ENCODE measurements around the gene TFRC.
"Not testable (repeated sequence)": the region's sequence is repeated elsewhere in the genome, so short reads cannot be mapped to it uniquely, and the experiment has no call there.

Gene TFRC
- 98.7 to 296 (median 135) reads per million in 4 experiments for total RNA-seq

DNA sequence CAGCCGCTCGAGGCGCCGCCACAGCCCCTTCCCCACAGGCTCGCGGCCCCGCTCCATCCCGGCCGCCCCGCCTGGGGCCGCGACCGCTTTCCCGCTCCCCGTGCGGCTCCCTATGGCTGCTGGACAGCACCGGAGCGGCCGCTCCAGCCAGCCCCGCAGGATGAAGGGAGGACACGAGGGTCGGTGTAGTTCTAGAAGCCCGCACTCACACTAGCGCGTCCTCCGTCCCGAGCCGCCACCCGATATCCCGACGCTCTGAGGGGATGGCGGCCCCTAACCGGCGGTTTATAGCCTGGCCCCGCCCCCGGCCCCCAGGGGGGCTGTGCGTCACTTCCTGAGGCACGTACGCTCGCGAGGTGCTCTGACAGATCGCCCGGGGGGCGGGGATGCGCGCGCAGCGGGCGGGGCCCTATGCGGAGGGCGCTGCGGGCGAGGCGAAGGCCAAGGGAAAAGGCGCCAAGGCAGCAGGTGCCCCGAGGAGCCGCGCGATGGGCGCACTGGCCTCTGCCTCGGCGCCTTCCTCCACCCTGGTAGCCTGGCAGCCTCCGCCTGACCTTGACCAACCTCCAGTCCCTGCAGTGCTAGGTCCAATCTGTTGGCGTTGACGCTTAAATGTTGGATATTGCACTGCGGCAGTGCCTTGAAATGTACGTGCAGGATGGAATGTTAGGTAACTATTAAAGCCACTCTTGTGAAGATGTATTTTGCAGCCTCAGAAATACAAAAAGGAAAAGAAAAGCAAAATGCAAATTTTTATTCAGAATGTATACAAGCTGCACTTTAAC, at the start of gene TFRC:
Gene TFRC (minus strand): TSS at position 257 of the 785 bp plus-strand sequence. CDS start 4,991 bp downstream, outside the sequence.
- peak; percentile 94 for DNase-seq

GRCh38 chr3:196128172-196128843, 46.4 kb upstream of the TFRC start:
- no peak for DNase-seq

DNA sequence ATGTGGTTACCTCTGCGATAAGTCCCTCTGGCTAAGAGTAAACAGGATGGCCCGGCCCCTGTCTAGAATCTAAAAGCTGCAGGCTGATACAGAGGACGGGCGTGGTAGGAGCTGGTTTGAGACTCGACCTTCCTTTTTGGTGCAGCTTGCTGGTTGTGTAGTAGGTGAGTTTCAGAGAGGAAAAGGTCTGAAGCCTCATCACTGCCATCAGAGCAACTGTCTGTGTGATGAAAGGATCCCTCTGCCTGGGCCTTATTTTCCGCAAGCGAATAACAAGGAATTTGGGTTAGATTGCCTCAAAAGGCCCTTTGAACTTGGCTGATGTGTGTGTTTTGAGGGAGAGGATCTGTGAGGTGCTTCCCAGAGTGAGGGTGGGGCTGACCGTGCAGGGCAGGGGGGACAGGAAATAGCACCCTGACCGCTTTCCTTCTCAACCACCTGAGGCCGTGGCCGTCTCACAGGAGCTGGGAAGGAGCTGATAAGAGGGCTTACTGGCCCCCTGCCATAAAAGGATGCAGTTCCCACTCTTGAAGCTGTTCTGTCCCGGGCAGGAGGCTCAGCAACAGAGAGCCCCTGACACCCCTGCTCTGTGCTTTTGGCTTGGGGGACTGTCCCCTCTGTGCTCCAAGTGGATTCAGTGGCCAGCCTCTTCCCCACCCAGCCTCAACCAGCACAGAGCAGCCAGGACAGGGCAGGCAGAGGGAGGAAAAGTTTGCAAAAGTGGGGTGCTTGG, 45.6 kb upstream of the TFRC start:
- DNase-seq, result no peak

DNA sequence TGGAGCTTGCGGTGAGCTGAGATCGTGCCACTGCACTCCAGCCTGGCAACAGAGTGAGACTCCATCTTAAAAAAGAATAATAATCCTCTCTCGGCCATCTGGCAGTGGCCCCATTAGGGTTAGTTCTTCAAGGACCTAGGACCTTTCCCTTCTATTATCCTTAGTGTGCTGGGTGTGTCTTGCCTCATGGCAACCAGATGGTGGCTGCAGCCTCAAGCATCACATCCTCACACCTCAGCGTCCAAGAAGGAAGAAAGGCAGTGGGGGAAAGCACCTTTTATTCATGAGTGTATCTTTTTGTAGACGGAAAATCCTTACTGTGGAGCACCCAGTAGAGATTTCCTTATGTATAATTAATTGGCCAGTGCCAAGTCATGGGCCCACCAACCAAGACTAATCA, 42.7 kb upstream of the TFRC start:
- DNase-seq, result no peak

DNA sequence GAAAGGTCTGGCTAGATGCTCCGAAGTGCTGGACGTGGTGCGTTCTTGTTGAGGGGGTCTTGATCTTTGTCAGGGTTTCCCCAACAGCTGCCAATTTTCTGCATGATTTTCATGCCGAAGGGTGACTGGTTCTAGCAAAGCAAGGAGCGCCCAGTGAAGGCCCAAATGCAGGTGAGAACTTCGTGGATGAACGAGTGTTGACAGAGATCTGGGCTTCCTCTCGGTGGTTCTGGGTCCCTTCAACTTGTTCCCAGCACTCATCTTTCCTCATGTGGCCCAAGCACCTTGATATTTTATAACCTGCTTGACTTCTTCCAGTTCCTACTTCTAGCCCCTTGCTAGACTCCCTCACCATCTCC, 40.8 kb upstream of the TFRC start:
- DNase-seq, result no peak

GRCh38 chr3:196122021-196122687, 40.3 kb upstream of the TFRC start:
- no peak for DNase-seq

GRCh38 chr3:196121066-196121465, 39.2 kb upstream of the TFRC start:
- DNase-seq, result no peak

GRCh38 chr3:196120291-196120951, 38.5 kb upstream of the TFRC start:
- DNase-seq, result no peak

GRCh38 chr3:196117809-196118208, 35.9 kb upstream of the TFRC start:
- DNase-seq, result no peak

DNA sequence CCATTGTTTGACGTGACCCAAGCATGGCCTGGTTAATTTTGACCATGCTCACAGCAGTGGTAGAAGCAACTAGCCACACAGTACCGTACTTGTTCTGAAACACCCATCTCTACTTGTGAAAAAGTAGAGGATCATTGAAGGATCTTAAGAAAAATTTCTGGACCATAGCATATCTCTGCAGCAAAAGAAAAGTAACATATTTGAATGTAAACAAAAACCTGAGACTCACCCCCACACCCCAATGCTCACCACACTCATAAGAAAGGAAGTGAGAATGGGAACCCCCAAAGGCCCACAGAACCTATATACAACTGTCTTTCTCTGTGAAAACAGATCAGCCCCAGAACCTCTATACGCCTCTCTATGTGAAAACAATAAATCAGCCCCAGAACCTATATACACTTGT, 33.8 kb upstream of the TFRC start:
- no peak for DNase-seq

DNA sequence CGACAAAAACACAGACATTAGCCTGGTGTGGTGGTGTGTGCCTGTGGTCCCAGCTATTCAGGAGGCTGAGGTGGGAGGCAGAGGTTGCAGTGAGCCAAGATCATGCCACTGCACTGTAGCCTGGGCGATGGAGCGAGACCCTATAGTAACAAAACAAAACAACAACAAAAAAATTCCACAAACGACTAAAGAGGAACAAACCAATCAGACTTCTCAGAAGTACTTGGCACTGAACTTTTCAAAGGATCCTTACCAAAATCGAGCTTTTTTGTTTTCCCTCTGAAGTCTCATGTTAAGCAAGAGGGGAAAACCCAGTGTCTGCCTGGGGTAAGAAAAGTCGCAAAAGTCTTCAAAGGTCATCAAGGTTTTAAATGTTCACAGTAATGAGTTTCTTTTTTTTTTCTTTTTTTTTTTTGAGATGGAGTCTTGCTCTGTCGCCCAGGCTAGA, 30.1 kb upstream of the TFRC start:
- DNase-seq, result no peak

- no peak for DNase-seq
These were observed 26.3 kb upstream of the TFRC start for GRCh38 chr3:196108075-196108743.

GRCh38 chr3:196104707-196105106, 22.8 kb upstream of the TFRC start:
- DNase-seq, result not testable (repeated sequence)

DNA sequence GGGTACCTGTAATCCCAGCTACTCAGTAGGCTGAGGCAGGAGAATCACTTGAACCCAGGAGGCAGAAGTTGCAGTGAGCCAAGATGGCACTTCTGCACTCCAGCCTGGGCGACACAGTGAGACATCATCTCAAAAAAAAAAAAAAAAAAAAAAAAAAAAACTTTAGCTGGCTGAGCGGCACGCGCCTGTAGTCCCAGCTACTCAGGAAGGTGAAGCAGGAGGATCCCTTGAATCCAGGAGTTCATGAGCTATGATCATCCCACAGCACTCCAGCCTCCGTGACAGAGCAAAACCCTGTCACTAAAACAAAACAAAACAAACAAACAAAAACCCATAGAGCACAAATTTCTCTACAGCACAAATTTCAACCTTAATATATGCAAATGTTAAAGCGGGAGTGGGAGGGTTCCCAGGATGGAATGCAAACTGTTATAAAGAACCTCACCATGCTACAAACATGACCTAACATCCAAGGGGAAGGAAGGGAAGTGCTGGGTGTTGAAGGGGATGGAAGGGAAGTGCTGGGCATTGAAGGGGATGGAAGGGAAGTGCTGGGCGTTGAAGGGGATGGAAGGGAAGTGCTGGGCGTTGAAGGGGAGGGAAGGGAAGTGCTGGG, 16.6 kb upstream of the TFRC start:
- DNase-seq, result not testable (repeated sequence)

DNA sequence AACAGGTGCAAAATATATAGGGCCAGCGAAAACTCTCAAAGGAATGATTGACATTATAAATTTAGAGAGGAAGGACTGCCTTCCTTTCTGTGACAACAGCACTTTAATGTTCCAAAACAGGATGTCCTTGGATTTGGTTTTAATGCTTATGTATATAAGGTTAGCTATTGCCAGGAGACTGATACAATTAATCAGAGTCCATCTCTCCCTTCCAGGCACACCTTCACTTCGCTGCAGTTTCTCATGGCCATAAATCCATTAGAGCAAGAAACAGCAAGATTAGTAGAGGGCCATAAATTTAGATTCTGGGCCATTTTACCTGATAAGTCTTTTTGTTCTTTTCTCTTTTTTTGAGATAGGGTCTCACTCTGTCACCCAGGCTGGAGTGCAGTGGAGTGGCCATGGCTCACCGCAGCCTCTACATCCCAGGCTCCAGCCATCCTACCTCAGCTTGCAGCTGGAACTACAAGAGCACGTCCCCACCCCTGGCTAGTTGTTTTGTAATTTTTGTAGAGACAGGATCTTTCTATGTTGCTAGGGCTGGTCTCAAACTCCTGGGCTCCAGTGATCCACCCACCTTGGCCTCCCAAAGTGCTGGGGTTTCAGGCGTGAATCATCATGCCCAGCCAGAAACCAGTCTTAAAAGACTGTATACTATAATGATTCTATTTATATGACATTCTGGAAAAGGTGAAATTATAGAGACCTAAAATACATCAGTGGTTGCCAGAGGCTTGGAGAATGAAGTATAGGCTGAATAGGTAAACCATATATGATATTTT, 15.7 kb upstream of the TFRC start:
- DNase-seq, result no peak

DNA sequence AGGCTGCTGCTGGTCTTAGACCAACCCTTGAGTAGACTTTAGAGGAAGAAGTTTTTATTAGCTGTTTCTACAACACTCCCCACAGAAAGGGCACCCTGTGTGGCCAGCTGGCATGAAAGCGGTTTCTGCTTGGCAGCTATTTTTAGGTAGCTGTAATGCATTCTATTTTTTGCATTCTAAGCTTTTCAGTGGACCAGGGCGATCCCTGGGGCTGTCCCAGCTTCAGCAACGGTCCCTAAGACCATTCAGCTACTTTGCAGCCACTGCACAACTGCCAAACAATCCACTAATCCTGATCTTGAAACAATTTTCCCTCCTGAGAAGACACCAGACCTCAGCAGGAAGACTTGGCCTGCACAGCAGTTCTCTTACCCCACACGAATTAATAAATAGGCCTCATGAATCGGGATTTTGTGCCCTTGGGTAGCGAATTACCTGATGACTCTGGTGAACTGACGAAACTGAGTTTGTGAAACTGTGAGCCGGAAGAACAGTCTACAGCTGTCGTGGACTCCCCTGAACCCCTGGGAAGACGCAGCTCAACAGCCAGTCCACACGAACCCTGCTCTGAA, 14.6 kb upstream of the TFRC start:
- no peak for DNase-seq

DNA sequence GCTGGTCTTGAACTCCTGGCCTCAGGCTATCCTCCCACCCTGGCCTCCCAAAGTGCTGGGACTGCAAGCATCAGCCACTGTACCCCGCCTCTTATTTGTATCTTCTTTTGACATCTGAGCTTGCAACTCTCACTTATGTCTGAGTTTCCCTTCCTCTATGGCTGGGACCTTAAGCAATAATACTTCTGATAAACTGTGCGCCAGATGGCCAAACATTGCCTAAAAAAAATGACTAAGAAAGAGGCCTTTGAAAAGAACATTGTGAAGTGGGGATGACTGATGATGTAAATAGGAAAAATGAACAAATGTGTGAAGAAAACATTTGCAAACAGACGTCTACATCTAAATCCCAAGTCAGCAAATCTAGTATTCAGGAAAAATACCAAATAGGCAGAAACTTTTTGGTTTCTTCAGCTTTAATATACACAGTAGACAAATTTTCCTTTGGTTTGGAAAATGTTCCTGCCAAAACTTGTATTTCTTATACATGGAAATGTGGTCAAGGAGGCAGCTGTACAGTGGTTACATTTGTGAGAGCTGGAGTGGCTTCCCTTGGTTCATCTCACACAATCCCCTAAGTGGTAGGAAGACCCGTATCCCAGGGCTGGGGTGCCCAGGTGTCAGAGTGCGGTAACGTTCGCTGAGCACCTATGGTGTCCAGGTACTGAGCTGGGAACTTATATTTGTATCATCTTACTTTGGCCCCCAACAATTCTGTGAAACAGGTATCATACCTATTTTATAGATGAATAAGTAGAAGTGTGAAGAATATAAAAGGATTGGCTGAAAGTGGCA, 11.6 kb upstream of the TFRC start:
- DNase-seq, result no peak

GRCh38 chr3:196087906-196088305, 6.0 kb upstream of the TFRC start:
- DNase-seq, result no peak

- DNase-seq, result no peak
These were observed 705 bp upstream of the TFRC start for GRCh38 chr3:196082619-196082971.

Data from effector CD8-positive, alpha-beta T cell (primary cell).